Limb (tissue), 2 donors: Measurements from ENCODE around the gene XRRA1.
"Not testable (repeated sequence)": the region's sequence is repeated elsewhere in the genome, so short reads cannot be mapped to it uniquely, and the experiment has no call there.

Experiments used
- DNase-seq, 2 donors: peaks; one replicate each; pipeline ENCODE4 v3.0.0-alpha.2; 2016; ENCODE audit errors: extremely low spot score in 2 of 2

The XRRA1 gene

GRCh38 chr11:74838188-74838587 lies 110.7 kb downstream of the XRRA1 start:
- no peak for DNase-seq

- no peak for DNase-seq
Observed at GRCh38 chr11:74837191-74837590, 111.7 kb downstream of the XRRA1 start.

- no peak for DNase-seq
Observed at GRCh38 chr11:74826901-74827300, 122.0 kb downstream of the XRRA1 start.

- not testable (repeated sequence) for DNase-seq
Observed at GRCh38 chr11:74825596-74825995, 123.3 kb downstream of the XRRA1 start.

GRCh38 chr11:74824285-74824982 lies 124.5 kb downstream of the XRRA1 start:
- no peak for DNase-seq

GRCh38 chr11:74822170-74822569 lies 126.7 kb downstream of the XRRA1 start:
- no peak for DNase-seq

GRCh38 chr11:74820763-74821162 lies 128.1 kb downstream of the XRRA1 start:
- DNase-seq, result no peak

GRCh38 chr11:74819400-74819799 lies 129.5 kb downstream of the XRRA1 start:
- no peak for DNase-seq

- no peak for DNase-seq
Observed at GRCh38 chr11:74818283-74818946, 130.5 kb downstream of the XRRA1 start.

- DNase-seq, result no peak
Observed at GRCh38 chr11:74816664-74817063, 132.2 kb downstream of the XRRA1 start.

- no peak for DNase-seq
Observed at GRCh38 chr11:74815966-74816365, 132.9 kb downstream of the XRRA1 start.

GRCh38 chr11:74809801-74810200 lies 139.1 kb downstream of the XRRA1 start:
- no peak for DNase-seq

- DNase-seq, result no peak
Observed at GRCh38 chr11:74806267-74806666, 142.6 kb downstream of the XRRA1 start.

GRCh38 chr11:74791333-74792100 lies 157.4 kb downstream of the XRRA1 start:
- DNase-seq, result no peak
